Measurements from ENCODE around the gene ORMDL2. TPM values are rescaled to one million over a fixed set of nuclear protein-coding genes. Genes with fewer than 3 reads are reported as not detected.

ORMDL2 gene
- total RNA-seq, 4 donors from 2014 or later: 29.9 to 31.9 (median 31.1) TPM

DNA sequence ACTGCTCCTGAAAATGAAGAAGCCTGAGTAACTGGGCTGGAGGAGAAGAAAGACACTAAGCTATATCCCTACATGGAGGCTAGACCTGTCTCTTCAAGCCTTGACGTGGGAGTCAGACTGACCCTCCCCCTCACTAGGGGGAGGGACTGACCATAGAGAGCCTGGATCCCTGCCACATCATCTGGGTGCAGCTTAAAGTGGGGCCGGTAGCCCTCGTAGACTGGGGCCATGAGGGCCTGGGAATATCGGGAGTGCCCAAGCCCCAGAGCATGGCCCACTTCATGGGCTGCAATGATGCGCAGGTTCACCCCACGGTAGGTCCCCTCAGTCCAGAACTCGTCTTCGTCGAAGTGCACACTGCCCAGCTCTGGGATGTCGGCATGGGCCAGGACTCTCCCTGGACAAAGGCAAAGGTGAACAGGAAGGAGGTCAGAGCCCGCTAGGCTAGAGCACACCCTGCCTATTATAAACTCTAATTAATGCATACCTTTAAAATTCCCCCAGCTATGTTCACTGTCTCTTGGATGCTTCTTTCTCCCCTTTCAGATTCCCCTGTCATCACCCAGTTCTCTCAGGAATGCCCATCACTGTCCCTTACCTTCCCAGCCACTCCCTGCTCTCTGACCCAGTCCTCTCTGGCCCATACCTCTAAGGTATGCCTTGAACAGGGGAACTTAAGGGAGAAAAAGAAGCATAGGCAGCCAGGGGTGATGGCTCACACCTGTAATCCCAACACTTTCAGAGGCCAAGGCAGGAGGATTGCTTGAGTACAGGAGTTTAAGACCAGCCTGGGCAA is 21.7 kb downstream of the ORMDL2 start:
- no peak for TF ChIP-seq POLR2A (IDR thresholded peaks at IDR 0.05)
- TF ChIP-seq, protein P1, sequence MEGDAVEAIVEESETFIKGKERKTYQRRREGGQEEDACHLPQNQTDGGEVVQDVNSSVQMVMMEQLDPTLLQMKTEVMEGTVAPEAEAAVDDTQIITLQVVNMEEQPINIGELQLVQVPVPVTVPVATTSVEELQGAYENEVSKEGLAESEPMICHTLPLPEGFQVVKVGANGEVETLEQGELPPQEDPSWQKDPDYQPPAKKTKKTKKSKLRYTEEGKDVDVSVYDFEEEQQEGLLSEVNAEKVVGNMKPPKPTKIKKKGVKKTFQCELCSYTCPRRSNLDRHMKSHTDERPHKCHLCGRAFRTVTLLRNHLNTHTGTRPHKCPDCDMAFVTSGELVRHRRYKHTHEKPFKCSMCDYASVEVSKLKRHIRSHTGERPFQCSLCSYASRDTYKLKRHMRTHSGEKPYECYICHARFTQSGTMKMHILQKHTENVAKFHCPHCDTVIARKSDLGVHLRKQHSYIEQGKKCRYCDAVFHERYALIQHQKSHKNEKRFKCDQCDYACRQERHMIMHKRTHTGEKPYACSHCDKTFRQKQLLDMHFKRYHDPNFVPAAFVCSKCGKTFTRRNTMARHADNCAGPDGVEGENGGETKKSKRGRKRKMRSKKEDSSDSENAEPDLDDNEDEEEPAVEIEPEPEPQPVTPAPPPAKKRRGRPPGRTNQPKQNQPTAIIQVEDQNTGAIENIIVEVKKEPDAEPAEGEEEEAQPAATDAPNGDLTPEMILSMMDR (IDR thresholded peaks at IDR 0.05): no peak
- no peak overlapping the region for H3K4me3 ChIP-seq
- no peak overlapping the region for H3K27ac ChIP-seq
- H3K9me3 ChIP-seq: no peaks in the 10 kb centered on the region
- H3K27me3 ChIP-seq: peaks cover 0 to 7% (median 0%) of the 10 kb centered on the region in 4 donors
- DNase-seq: no peak
- intact Hi-C loops (cut with DNase I): no loop called here
- WGBS, 2 donors: 88 to 91% methylated on average over 10 to 11 of the region's 11 CpGs
- H3K36me3 ChIP-seq: peaks cover 0 to 7% (median 0%) of the 10 kb centered on the region in 3 donors
- H3K4me1 ChIP-seq: peaks cover 0 to 12% (median 0%) of the 10 kb centered on the region in 3 donors

DNA sequence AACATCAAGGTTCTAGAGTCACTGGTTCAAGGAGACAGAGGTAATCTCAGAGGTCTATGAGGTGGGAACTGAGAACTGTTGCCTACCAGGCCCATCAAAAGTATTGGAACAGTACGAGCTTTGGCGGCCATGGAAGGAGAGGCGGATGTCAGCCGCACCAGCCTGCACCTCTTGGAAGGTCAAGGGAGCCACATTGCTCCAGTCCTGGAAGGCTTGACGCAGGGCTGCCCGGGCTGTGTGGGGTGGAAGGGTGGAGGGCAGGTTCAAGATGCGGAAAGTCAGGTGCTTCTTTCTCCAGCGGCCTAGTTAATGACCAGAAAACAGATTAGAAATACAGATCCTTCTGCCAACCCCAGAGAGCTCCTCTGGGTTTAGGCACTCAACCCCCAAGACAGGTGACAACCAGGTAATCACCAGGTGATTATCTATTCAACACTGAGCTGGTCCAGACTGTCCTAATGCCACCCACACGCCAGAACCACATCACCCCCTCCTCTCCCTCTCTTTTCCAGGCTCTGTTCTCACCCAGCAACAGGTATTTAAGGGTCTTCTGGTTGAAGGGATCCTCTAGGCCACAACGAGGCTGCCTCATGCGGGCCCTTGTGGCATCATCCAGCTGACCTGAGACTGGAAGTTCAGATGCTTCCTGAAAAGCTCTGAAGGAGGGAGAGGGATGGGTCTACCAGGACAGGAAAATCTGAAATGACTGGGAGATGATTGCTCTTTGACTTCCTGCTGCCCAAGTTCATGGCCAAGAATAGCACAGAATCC is 22.9 kb downstream of the ORMDL2 start:
- no peak for TF ChIP-seq POLR2A (IDR thresholded peaks at IDR 0.05)
- TF ChIP-seq, protein P1 (IDR thresholded peaks at IDR 0.05): no peak
- DNase-seq: no peak
- no peak overlapping the region for H3K4me3 ChIP-seq
- no peak overlapping the region for H3K27ac ChIP-seq
- H3K4me1 ChIP-seq: peaks cover 0 to 12% (median 0%) of the 10 kb centered on the region in 3 donors
- peaks cover 0 to 7% (median 0%) of the 10 kb centered on the region in 4 donors for H3K27me3 ChIP-seq
- intact Hi-C loops (cut with DNase I): no loop called here
- WGBS, 2 donors: 88 to 94% methylated on average over 10 to 11 of the region's 11 CpGs
- H3K36me3 ChIP-seq: peaks cover 0 to 4% (median 0%) of the 10 kb centered on the region in 3 donors
- H3K9me3 ChIP-seq: no peaks in the 10 kb centered on the region

DNA sequence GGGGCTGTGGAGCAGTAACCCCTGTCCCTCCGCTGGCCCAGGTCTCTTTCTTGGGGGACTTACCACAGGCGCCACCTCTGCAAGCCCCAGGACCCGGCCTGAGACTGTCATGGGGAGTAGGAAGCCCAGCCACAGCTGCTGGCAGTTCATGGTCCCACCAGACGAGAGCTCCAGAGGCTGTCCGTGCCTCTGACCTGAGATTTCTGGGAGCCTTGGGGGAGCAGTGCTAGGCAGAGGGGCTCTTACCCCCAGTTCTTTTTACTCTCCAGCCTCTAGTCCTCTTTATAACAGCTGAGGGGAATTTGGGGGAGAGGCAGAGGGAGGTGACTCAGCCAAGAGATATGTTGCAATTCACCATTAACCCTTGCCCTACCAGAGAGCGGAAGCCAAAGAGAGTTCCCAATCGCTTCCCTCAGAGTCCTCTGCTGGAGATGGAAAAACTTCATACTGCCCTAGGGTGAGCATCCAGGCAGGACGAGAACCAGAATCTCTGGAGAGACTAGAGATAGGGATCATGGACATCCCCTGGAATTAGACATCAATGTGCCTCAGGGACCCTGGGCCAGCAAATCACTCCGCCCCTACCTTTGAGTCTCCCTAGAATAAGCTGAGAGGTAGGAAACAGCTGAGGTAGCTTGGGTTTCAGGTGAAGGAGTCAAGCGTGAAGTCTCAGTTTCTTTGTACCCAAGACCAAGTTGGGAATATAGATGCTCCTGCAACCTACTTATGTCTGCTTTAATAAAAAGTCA is 25.0 kb downstream of the ORMDL2 start, which contains the start of gene MMP19:
Gene MMP19, minus strand, starts transcription at position 256 of the 749 bp plus-strand sequence. Its CDS starts 106 bp downstream, at position 150.
- intact Hi-C loops (cut with DNase I): no loop called here
- peaks cover 0 to 31% (median 0%) of the 10 kb centered on the region in 3 donors for H3K4me1 ChIP-seq
- H3K27ac ChIP-seq: peak within 1 kb of the TSS; percentile 47 to 83 (median 60)
- H3K4me3 ChIP-seq: peak within 1 kb of the TSS; percentile 16 to 64 (median 40)
- WGBS, 2 donors: 66 to 69% methylated on average over 5 to 8 of the region's 10 CpGs
- TF ChIP-seq, protein P1 (IDR thresholded peaks at IDR 0.05): no peak
- TF ChIP-seq POLR2A (IDR thresholded peaks at IDR 0.05): peak in 1 of 4 donors; percentile 58
- no peaks in the 10 kb centered on the region for H3K9me3 ChIP-seq
- peaks cover 0 to 7% (median 0%) of the 10 kb centered on the region in 4 donors for H3K27me3 ChIP-seq
- no peaks in the 10 kb centered on the region for H3K36me3 ChIP-seq
- DNase-seq: no peak

DNA sequence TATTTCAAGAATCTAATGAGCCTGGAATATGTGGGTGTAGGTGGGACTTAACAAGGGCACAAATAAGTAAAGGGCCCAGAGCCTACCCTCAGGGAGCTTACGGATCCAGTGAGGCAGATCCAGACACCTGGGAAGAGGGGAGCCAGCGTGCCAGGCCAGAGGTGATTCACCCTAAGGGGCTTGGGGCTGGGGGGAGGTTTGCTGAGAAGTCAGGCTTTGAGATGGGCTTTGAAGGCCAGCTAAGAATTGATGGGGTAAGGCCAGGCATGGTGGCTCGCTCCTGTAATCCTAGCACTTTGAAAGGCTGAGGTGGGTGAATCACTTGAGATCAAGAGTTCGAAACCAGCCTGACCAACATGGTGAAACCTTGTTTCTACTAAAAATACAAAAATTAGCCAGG is 25.6 kb downstream of the ORMDL2 start:
- DNase-seq: no peak
- TF ChIP-seq POLR2A (IDR thresholded peaks at IDR 0.05): no peak
- TF ChIP-seq, protein P1 (IDR thresholded peaks at IDR 0.05): no peak
- H3K9me3 ChIP-seq: no peaks in the 10 kb centered on the region
- H3K36me3 ChIP-seq: no peaks in the 10 kb centered on the region
- H3K27me3 ChIP-seq: peaks cover 0 to 7% (median 0%) of the 10 kb centered on the region in 4 donors
- intact Hi-C loops (cut with DNase I): no loop called here
- H3K27ac ChIP-seq: peak overlapping the region in 1 of 4 donors; percentile 83
- peaks cover 0 to 32% (median 1%) of the 10 kb centered on the region in 3 donors for H3K4me1 ChIP-seq
- H3K4me3 ChIP-seq: no peak overlapping the region
- 90 to 94% methylated on average over 3 to 4 of the region's 4 CpGs for WGBS, 2 donors

Data from esophagus squamous epithelium (tissue), 5 donors.